BLaER1 (cell line): ENCODE data around the gene IL36G.

Experiments
- H3K27ac ChIP-seq: shearing (Covaris generic); formaldehyde crosslinking; 2 replicates; pipeline ENCODE4 v1.8.1; 2022
- H3K27me3 ChIP-seq: shearing (Covaris generic); formaldehyde crosslinking; 2 replicates; pipeline ENCODE4 v1.8.1; 2022
- H3K36me3 ChIP-seq: shearing (Covaris generic); formaldehyde crosslinking; 2 replicates; pipeline ENCODE4 v1.8.1; 2022
- H3K4me1 ChIP-seq: shearing (Covaris generic); formaldehyde crosslinking; 2 replicates; pipeline ENCODE4 v1.8.1; 2022
- H3K4me2 ChIP-seq: shearing (Covaris generic); formaldehyde crosslinking; 2 replicates; pipeline ENCODE4 v1.8.1; 2022
- H3K4me3 ChIP-seq: shearing (Covaris generic); formaldehyde crosslinking; 2 replicates; pipeline ENCODE4 v1.8.1; 2022
- H3K9ac ChIP-seq: shearing (Covaris generic); formaldehyde crosslinking; 2 replicates; pipeline ENCODE4 v1.8.1; 2022
- H3K9me3 ChIP-seq: shearing (Covaris generic); formaldehyde crosslinking; 2 replicates; pipeline ENCODE4 v1.8.1; 2022
- H4K20me1 ChIP-seq: shearing (Covaris generic); formaldehyde crosslinking; 2 replicates; pipeline ENCODE4 v1.8.1; 2022
- Cebpa-rat ChIP-seq: shearing (Covaris generic); IDR thresholded peaks from 2 replicates; pipeline ENCODE4 v1.8.1; 2022

Gene IL36G

DNA sequence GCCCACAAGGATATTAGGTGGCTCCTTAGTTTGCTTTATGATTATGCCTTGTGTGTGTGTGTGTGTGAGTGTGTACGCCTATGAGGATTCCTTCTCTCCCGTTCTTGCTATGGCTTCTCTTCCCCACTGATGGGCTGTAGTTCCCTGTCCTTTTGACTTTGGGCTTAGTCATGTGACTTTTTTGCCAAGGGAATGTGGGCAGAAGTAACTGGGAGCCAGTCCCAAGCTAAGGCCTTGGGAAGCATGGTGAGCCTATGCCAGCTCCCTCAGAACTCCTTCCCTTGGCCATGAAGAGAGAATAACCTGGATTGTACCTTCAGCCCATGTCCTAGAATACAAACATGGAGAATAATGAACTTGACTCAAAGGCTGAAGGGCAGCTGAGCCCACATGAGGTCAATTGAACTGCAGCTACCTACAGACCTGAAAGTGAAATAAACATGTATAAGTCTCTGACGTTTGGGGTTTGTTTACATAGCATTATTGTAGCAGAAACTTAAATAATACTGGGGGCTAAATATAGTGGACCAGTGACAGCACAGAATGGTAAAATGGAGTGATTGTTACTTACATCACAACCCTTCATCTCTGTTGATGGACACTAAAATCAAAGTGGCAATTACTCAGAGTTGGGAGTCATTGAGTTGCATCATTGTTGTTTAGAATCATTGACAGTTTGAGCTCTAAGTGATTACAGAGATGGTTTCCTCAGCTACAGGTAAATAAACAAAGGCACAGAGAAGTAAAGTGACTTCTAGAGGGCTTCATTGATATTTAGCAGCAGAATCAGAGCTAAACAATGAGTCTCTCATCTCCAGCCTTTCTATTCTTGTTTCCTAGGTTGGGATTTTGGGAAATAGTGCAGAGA lies 15.3 kb upstream of the IL36G start:
- H3K27me3 ChIP-seq, result no peaks in the 10 kb centered on the region
- 0 out of 2 replicates have a peak, but pooled peaks cover 5% of the 10 kb centered on the region for H3K4me1 ChIP-seq
- no peak overlapping the region for H3K9ac ChIP-seq
- H3K4me2 ChIP-seq, result no peak overlapping the region
- no peaks in the 10 kb centered on the region for H4K20me1 ChIP-seq
- H3K36me3 ChIP-seq, result no peaks in the 10 kb centered on the region
- H3K9me3 ChIP-seq, result no peaks in the 10 kb centered on the region
- no peak for TF ChIP-seq Cebpa-rat
- no peak overlapping the region for H3K4me3 ChIP-seq
- no peak overlapping the region for H3K27ac ChIP-seq

DNA sequence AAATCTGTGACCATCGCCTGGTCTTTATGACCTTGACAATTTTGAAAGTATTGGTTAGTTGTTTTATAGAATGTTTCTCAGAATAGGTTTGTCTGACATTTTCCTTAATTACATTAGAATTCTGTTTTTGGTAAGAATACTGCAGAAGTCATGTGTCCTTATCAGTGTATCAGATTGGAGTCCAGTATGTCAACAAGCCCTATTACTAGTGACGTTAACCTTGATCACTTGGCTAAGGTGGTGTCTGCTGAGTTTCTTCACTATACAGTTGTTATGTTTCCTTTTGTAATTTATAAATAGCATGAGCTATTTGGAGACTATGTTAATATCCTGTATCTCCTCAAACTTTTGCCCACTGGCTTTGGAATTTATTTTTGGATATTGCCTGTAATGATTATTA lies 10.8 kb upstream of the IL36G start:
- H3K27ac ChIP-seq, result no peak overlapping the region
- no peak for TF ChIP-seq Cebpa-rat
- no peak overlapping the region for H3K4me2 ChIP-seq
- H3K36me3 ChIP-seq, result no peaks in the 10 kb centered on the region
- H3K4me1 ChIP-seq, result no peaks in the 10 kb centered on the region
- H3K27me3 ChIP-seq, result no peaks in the 10 kb centered on the region
- no peaks in the 10 kb centered on the region for H4K20me1 ChIP-seq
- no peaks in the 10 kb centered on the region for H3K9me3 ChIP-seq
- no peak overlapping the region for H3K9ac ChIP-seq
- no peak overlapping the region for H3K4me3 ChIP-seq

DNA sequence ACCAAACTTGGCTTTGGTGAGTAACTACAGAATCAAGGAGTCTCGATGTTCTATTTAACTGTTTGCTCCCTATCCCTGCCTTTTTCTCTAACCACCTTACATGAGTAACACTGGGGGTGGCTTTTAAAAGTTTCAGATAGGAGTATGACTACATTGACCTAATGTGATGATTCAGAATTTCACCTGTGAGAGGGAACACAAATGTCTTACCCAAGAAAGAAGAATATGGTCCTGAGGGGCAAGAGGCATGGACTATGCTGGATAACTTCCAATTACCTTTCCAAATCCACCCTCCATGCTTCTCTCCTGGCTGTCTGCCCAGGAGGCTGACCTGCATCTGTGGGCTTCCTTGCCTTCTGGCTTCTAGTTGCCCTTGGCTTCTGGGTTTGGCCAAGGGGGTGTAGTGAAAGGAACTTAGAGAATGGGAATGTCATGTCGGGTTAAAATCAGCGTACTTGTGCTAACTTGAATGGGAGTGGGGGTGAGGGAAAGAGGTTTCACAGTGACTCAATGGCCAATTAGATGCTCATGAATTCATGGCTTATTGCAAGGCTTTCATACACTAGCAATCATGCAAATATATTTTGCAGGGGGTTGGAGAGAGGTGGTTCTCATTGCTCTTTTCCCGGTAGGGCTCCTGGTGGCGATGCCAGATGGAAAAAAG lies 5.3 kb upstream of the IL36G start:
- Histone ChIP-seq H3K4me1 (no peaks in the 10 kb centered on the region), H3K27ac (no peak overlapping the region), H3K9me3 (no peaks in the 10 kb centered on the region), H3K4me3 (no peak overlapping the region), H4K20me1 (no peaks in the 10 kb centered on the region), H3K27me3 (no peaks in the 10 kb centered on the region), H3K36me3 (no peaks in the 10 kb centered on the region), H3K4me2 (no peak overlapping the region), H3K9ac (no peak overlapping the region)
- TF ChIP-seq Cebpa-rat, result no peak

DNA sequence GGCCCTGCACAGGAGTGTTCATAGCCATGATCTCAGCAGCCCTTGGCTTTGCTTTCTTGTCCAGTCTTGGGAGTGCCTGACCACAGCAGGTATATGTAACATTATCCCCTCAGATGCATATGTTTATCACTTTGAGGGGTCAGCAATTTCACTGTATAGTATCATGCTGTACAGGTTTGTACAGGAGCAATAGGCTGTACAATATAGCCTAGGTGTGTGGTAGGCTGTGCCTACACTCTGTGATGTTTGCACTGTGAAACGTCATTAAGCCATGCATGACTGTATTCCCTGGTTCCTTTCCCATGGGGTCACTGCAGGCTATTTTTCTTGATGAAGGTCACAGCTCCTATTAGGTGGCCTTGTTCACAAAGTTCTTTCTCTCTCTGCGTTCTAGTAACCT lies 4.7 kb upstream of the IL36G start:
- Histone ChIP-seq H4K20me1 (no peaks in the 10 kb centered on the region), H3K4me1 (no peaks in the 10 kb centered on the region), H3K4me2 (no peak overlapping the region), H3K9ac (no peak overlapping the region), H3K4me3 (no peak overlapping the region), H3K27me3 (no peaks in the 10 kb centered on the region), H3K36me3 (no peaks in the 10 kb centered on the region), H3K27ac (no peak overlapping the region), H3K9me3 (no peaks in the 10 kb centered on the region)
- no peak for TF ChIP-seq Cebpa-rat

DNA sequence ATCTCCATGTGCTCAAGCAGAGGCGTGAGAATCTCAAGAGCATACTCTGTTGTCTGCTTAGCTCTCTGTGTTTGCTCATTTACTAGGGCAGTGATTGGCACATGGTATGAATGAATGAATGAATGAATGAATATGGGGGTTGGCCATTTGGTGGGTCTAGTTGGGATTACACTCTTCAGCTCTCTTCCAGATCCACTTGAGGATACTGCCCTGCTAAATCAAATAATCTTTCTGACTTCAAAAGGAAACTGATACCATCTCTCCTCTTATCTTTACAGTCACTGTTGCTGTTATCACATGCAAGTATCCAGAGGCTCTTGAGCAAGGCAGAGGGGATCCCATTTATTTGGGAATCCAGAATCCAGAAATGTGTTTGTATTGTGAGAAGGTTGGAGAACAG lies 1.9 kb downstream of the IL36G start:
- no peak overlapping the region for H3K4me2 ChIP-seq
- H3K9me3 ChIP-seq, result no peaks in the 10 kb centered on the region
- H3K4me3 ChIP-seq, result no peak overlapping the region
- H3K36me3 ChIP-seq, result no peaks in the 10 kb centered on the region
- H4K20me1 ChIP-seq, result no peaks in the 10 kb centered on the region
- no peak overlapping the region for H3K27ac ChIP-seq
- H3K27me3 ChIP-seq, result no peaks in the 10 kb centered on the region
- no peak overlapping the region for H3K9ac ChIP-seq
- no peaks in the 10 kb centered on the region for H3K4me1 ChIP-seq
- no peak for TF ChIP-seq Cebpa-rat

DNA sequence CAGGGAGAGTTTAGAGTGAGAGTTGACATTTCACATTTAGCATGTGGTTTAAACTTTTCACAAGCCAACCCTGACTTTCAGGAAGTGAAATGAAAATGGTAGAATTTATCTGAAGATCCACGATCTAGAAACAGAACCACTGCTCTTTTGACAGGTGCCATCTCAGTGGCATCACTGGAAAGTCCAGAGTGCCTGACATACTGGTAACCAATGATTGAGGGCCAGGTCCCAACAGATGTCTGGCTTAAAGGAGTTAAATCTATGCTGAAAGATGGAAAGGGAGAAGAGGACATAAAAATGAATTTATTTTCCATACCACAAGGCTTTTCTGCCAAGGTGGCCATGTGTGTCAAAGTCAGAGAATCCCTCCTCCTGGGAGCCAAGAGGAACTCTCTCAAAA lies 2.7 kb downstream of the IL36G start:
- H3K27ac ChIP-seq, result no peak overlapping the region
- H3K36me3 ChIP-seq, result no peaks in the 10 kb centered on the region
- no peak overlapping the region for H3K9ac ChIP-seq
- no peak for TF ChIP-seq Cebpa-rat
- no peak overlapping the region for H3K4me2 ChIP-seq
- no peaks in the 10 kb centered on the region for H3K4me1 ChIP-seq
- H4K20me1 ChIP-seq, result no peaks in the 10 kb centered on the region
- H3K27me3 ChIP-seq, result no peaks in the 10 kb centered on the region
- no peak overlapping the region for H3K4me3 ChIP-seq
- H3K9me3 ChIP-seq, result no peaks in the 10 kb centered on the region

DNA sequence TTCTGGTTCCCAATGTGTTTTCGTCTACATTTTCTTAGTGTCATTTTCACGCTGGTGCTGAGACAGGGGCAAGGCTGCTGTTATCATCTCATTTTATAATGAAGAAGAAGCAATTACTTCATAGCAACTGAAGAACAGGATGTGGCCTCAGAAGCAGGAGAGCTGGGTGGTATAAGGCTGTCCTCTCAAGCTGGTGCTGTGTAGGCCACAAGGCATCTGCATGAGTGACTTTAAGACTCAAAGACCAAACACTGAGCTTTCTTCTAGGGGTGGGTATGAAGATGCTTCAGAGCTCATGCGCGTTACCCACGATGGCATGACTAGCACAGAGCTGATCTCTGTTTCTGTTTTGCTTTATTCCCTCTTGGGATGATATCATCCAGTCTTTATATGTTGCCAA lies 7.3 kb downstream of the IL36G start:
- Histone ChIP-seq H3K4me2 (no peak overlapping the region), H4K20me1 (no peaks in the 10 kb centered on the region), H3K27me3 (no peaks in the 10 kb centered on the region), H3K4me1 (no peaks in the 10 kb centered on the region), H3K27ac (no peak overlapping the region), H3K9ac (no peak overlapping the region), H3K9me3 (peaks cover 13% of the 10 kb centered on the region; the same call in 1 of the 2 replicates), H3K36me3 (no peaks in the 10 kb centered on the region), H3K4me3 (no peak overlapping the region)
- TF ChIP-seq Cebpa-rat, result no peak

DNA sequence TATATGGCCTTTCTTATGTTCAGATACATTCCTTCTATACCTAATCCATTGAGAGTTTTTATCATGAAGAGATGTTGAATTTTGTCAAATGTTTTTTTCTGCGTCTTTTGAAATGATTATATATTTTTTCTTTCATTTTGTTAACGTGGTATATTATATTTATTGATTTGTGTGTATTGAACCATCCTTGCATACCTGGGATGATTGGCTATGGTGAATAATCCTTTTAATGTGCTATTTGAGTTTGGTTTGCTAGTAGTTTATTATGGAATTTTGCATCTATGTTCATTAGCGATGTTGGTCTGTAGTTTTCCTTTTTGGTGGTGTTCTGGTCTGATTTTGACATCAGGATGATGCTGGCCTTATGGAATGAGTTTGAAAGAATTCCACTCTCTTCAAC lies 11.8 kb downstream of the IL36G start:
- Histone ChIP-seq H3K27ac (no peak overlapping the region), H3K4me2 (no peak overlapping the region), H3K9me3 (peaks cover 24% of the 10 kb centered on the region), H3K27me3 (no peaks in the 10 kb centered on the region), H3K9ac (no peak overlapping the region), H3K4me1 (no peaks in the 10 kb centered on the region), H4K20me1 (no peaks in the 10 kb centered on the region), H3K4me3 (no peak overlapping the region), H3K36me3 (no peaks in the 10 kb centered on the region)
- TF ChIP-seq Cebpa-rat, result no peak

DNA sequence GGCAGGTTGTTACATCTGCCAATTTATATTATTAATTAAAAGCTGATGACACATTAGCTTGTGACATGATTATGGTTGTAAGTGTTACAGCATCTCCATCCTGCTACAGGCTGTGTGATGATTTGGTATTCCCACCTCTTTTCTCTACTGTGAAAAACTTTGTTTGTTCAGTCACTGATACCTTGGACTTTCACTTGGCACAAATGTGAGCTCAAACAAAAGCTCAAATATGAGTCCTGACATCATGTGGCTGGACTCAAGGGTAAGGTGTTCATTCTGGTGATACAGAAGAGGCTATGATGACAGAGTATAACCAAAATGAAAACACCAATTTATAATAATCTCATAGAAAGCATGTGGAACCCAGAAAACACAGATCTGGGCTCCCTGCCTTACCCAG lies 16.0 kb downstream of the IL36G start:
- H3K9ac ChIP-seq, result no peak overlapping the region
- no peaks in the 10 kb centered on the region for H3K27me3 ChIP-seq
- H3K4me3 ChIP-seq, result no peak overlapping the region
- H3K27ac ChIP-seq, result no peak overlapping the region
- H3K4me2 ChIP-seq, result no peak overlapping the region
- TF ChIP-seq Cebpa-rat, result no peak
- H3K36me3 ChIP-seq, result no peaks in the 10 kb centered on the region
- no peaks in the 10 kb centered on the region for H4K20me1 ChIP-seq
- peaks cover 22% of the 10 kb centered on the region for H3K9me3 ChIP-seq
- peaks cover 9% of the 10 kb centered on the region for H3K4me1 ChIP-seq

DNA sequence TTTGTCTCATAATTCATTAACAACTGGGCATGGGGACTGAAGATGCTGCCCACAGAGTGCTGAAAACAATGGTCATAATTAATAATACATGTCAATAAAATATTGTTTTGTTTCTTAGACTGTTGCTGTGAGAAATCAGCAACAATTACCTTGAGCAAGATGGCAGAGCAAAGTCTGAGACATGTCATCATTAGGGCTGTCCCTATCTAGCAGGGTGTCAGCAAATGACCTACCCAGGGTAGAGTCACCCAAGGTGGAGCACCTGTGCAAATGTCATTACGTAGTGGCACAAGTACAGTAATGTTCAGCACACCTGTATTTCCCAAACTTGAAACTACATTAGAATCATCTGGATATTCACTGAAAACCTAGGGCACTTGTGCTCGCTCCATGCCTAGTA lies 16.8 kb downstream of the IL36G start:
- no peaks in the 10 kb centered on the region for H3K27me3 ChIP-seq
- H3K4me2 ChIP-seq, result no peak overlapping the region
- H4K20me1 ChIP-seq, result no peaks in the 10 kb centered on the region
- TF ChIP-seq Cebpa-rat, result no peak
- no peak overlapping the region for H3K4me3 ChIP-seq
- H3K27ac ChIP-seq, result no peak overlapping the region
- no peaks in the 10 kb centered on the region for H3K36me3 ChIP-seq
- peaks cover 20% of the 10 kb centered on the region for H3K9me3 ChIP-seq
- no peak overlapping the region for H3K9ac ChIP-seq
- peaks cover 9% of the 10 kb centered on the region for H3K4me1 ChIP-seq
